HG02973 (cell line): ENCODE results near the gene FLNB.
A peak's percentile ranks its signal among the peaks of the same experiment; 100 is the strongest.
"Not testable (repeated sequence)": the region's sequence is repeated elsewhere in the genome, so short reads cannot be mapped to it uniquely, and the experiment has no call there.

Source experiments
- ATAC-seq: cut with Tn5 transposase; IDR thresholded peaks from one replicate; pipeline ENCODE4 v1.9.1; 2021; ENCODE audit warnings: moderate library complexity; ENCODE audit not compliant: unreplicated experiment

Gene FLNB

DNA sequence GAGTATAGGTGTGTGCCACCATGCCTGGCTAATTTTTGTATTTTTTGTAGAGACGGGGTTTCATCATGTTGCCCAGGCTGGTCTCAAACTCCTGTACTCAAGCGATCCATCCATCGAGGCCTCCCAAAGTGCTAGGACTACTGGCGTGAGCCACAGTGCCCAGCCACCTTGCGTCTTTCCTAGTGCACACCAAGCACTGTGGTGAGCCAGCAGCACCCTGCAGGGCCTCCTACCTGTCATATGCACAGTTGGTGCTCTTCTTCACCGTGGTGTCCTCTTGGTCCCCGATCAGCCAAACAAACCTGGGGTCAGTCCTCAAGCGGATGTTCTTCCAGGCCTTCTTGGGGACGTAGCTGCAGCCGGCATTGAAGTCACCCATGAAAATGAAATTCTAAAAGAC, 189.4 kb downstream of the FLNB start:
- no peak for ATAC-seq

DNA sequence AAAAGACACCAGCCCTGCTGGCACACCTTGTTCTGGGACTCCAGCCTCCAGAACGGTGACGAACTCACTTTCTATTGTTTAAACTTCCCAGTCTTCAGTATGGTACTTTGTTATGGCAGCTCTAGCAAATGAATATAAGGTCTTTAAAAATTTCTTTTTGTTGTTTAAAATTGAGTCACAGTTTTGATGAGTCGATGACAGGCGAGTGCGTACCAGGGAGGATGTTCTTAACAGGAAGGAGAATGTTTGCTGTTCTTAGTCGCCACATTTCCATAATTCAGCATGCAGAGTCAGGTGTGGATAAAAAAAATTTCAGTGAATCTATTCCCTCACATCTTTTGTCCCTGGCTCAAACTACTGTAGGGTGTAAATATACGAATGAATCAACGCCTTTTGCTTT, 190.1 kb downstream of the FLNB start:
- ATAC-seq = no peak

DNA sequence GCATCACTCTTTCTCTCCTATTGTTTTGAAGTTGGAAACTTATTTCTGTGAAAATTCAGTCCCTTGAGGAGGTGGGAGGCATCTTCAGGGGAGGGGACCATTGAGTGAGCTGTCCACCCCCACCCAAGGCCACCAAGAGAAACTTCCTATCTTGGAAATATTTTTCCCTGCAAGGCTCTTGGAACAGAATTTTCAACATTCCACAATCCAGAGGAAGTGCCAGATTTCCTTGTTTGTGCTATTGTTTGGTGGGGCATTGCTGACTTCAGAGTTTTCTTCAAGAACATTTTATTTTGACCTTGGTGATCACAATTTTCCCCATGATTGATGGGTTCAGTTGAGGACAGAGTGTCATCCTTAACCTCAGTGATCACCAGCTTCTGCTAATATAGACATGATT, 190.6 kb downstream of the FLNB start:
- no peak for ATAC-seq

DNA sequence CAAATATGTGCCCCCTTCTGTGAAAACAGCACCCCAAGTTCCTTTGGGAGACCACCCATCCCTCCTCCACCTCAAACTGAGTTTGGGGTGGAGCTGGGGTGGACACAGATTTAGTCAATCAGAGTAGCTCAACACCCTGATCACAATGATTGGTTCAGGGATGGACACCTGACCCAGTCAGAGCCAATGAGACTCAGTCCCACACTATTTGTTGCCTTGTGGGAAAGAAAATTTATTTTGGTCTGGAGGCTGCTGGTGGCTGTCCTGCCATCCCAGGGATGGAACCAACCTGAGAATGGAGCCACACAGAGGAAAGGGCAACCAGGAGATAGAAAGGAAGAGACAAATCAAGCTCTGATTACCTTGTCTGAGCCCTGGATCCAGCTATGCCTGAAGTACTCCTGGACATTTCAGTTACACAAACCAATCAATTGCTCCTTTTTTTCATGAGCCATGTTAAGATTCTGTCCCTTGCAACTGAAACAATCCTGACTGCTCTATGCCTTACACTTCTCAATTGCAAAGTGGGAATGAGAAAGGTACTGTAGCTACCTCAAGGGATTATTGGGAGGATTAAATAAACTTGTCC, 192.0 kb downstream of the FLNB start:
- ATAC-seq = no peak

DNA sequence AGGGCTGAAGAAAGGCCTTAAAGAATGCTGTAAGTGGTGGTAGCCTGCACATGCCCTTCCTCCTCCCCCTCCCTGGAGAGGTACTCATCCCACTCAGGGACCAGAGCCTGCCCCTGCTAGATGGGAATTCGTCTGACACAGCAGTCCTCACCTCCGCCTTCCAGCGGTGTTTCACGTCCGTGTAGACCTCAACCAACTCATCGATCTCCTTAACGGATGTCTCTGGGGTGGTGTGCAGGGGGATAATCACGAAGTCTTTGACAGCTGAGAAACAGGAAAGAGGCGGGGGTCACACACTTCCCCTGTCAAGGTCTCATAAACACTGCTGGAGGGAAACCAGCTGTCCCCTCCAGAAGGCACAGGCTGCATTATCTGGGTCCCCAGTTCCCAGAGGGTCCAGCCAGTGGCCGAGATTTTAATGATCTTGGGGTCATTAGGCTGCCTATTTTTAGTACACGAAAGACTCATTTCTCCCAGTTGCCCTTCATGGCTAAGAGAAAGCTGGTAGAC, 192.7 kb downstream of the FLNB start:
- no peak for ATAC-seq

DNA sequence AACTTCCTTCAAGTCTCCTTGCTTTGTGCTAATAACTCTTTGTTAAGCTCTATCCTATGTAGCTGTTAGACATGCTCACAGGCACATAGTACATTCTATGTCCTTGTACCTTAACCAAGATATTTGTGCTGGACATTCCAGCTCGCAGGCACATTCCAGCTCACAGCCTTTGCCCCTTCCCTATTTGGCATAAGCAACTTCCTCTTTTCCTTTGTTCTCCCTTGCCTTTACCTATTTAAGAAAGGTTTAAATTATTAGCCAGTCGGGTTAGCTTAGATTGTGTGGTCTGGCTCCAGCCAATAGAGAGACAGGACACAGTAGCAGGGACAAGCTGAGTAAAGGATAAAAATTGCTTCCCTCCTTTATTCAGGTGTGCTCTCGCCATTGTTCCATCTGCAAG, 193.2 kb downstream of the FLNB start:
- ATAC-seq = not testable (repeated sequence)

DNA sequence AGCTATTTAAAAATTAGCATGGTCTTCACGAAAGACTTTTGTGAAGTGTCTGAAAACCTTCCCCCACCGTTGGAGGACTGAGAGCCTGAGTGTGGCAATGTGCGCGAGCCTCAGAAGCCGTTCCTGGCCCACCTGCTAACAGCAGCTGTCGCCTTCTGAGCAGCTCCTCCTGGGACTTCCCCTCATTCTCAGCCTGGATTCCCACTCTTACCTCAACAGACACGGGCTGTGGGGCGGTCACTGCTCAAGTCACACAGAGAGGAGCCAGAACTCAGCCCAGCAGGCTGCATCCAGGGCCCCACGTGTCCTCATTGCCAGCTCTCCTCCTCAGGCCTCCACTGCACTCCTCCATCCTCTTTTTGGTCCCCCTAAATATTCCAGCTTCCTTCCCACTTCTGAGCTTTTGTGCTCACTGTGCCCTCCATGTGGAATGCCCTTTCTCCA, 194.7 kb downstream of the FLNB start:
- ATAC-seq = no peak

DNA sequence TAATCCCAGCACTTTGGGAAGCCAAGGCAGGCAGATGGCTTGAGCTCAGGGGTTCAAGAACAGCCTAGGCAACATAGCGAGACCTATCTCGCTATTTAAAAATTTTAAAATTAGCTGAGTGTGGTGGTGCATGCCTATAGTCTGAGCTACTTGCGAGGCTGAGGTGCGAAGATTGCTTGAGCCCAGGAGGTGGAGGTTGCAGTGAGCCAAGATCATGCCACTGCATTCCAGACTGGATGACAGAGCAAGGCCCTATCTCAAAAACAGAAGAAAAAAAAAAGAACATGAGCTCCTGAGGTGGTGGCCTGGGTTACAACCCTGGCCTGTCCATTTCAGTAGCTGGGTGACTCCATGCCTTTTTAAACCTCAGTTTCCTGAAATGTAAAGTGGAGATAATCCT, 195.3 kb downstream of the FLNB start:
- ATAC-seq = no peak

DNA sequence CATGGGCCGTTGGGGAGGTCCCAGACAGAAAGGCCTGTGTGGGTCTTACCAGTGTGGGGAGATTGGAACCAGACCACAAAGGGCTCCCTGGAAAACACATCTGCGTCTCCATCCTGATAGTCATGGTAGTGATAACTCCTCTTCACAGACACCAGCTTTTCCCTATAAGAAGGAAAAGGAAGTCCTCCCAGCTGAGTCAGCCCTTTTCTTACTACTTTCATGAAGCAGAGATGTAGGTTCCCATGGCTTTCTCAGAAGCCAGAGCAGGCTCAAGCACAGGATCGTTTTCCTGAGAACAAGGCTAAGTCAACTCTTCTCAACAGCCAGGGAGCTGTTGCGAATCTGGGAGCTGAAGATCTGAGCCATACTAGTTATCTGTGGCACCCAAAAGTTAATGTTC, 196.5 kb downstream of the FLNB start:
- ATAC-seq = no peak

DNA sequence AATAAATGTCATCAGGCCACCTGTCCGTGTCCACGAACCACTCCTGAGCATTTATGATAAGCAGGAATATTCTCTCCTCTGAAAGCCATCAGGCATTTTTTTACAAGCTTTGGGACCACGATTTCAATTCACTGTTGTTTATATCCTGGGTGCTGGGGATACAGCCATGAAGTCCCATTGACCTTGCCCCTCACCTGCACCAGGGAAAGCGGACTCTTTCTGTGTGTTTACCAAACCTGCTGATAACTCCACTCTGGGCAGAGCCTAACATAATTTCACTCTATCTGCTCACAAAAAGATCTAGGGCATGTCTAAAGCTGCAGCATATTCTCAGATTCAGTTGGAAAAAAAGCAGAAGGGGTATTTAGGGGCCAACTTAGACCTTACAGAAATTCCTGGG, 197.8 kb downstream of the FLNB start:
- ATAC-seq = no peak

DNA sequence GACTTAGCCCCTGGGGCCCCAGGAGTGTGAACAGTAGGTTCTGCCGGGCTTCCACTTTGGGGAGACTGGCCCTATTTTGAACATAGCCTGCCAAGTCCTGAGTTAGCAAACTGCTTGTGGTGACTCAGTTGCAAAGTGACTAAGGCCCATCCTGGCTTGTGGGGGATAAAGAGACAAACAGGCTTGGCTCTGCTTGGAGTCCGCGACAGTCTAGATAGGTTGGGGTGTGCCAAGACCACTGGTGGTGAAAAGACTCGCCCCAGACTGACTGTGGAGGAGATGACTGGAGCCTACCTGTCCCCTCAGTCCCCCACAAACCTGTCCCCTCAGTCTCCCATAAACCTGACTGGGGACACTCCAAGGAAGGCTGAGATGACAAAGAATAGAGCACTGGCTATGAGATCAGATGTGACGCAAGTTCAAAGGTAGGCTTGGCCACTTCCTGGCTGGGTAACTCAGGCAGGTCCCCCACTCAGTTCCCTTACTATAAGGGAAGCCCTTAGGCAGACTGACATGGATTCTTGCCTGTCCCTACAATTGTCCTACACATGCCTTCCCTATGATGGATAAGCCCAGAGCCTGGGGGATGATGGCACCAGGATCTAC, 198.3 kb downstream of the FLNB start:
- ATAC-seq = no peak

DNA sequence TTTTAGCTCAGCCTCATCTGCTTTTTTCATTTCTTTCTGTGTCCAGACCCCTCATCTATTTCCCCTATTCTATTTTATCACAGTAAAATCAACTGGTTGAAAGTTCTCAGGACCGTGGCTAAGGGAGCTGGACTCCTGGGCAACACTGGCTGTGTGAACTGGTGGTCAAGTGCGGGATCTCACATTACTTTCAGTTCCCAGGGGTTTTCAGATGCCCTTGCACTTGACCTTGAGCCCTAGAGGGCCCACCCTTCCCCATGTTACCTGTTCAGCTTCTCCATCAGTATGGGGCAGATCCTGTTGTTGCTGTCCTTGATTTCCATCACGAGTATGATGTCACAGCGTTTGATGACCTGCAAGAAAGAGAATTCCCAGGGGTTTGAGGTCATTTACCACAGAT, 199.7 kb downstream of the FLNB start:
- ATAC-seq = no peak

DNA sequence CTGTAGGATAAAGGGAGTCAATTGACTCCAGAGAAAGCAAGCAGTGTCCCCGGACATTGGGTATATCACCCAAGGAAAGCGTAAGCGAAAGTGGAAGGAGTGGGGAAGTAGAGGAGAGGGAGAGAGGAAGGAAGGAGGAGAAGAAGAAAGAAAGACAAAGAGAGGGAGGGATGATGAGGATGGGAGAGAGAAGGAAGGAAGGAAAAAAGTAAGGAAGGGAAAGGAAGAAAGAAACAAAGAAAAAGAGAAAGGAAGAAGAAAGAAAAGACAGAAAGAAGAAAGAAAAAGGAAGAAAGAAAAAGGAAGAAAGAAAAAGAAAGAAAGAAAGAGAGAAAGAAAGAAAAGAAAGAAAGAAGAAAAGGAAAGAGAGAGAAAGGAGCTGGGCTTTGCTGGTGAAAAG, 201.7 kb downstream of the FLNB start:
- ATAC-seq = no peak

DNA sequence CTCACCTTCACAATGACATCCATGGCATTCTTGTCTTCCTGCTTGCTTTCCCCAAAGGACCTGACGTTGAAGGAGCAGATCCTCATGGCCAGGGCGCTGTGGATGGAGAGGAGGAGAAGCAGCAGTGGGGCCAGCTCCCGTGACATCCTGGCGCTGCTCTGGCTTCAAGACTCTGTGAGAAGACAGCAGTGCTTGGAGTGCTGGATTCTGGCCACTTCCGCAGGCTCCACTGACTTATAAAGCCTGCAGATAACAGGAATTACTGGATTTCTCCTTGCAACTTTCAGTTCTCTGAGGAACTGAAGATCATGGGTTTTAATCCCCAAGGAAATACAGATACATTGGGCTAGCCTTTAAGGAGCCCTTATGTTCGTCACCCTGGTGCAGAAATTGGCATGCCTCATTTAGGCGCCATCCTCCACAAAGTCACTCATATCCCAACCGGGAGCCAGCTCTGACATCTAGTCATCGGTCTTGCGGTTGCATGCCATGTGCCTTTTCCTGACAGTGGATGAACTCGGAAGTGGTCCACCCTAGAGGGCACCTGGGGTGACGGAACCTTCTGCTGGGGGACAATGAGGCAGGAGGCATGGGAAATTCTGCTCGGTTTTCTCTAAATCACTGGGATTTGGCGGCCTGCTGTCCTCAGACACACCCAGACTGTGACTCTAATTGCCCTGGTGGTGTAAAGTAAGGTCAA, 202.7 kb downstream of the FLNB start, which contains the start of gene DNASE1L3:
Gene DNASE1L3 (minus strand): TSS at position 212 of the 700 bp plus-strand sequence. CDS start 66 bp downstream, at position 146.
- ATAC-seq = no peak

DNA sequence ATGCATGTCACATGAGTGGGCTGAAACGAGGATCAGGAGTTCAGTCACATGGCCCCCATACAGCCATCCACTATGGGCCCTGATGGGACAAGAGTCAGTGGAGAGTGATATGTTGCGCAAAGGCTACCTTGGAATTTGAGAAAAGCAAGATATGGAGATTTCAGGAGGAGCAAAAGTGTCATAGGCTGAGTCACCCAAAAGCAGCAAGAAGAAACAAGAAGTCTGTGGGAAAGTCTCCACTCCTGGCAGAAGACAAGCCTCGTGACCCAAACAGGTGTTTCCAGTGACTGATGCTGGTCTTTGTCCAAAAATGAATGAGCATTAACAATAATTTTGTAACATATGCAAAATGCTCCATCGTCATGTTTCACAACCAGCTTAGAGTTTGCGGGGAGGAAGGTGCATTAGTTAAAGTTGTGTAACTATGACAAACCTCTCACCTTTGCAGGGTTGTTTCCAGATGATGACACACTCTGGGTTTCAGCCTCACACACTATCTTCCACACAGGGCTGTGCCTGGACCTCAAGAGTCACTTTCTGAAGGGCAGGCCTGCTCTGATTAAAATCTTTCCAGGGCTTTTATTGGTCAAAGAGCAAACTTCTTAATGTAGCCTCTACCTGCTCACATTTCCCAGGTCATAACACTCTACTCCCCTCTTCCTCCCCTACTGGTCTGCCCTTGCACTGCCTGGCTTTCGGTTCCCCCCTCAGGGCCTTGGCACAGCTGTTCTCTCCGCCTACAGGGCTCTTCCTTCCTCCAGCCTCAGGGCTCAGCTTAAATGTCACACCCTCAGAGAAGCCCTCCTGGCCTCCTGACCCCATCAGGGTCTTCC, 206.5 kb downstream of the FLNB start:
- peak; percentile 86 for ATAC-seq

DNA sequence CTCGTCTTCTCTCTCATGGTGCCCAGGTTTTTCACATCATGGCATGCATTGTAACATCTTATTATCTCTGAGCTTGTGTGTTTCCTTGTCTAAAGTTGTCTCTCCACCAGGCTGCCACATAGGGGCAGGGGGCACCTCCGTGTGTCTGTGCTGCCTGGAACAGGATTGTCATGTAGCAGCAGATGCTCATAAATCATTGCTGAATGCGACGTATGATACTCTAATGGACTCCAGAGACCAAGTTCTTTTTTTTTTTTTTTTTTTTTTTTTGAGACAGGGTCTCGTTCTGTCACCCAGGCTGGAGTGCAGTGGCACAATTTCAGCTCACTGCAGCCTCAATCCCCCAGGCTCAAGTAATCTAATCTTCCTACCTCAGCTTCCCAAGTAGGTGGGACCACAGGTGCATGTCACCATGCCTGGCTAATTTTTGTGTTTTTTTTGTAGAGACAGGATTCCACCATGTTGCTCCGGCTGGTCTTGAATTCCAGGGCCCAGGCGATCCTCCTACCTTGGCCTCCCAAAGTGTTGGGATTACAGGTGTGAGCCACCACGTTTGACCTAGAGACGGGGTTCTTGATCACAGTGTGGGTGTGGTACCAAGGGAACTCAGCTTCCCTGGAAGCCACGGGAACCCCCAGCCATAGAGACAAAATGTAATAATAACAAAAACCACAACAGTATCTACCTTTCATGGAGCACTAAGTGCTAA, 207.2 kb downstream of the FLNB start:
- peak; percentile 2 for ATAC-seq

DNA sequence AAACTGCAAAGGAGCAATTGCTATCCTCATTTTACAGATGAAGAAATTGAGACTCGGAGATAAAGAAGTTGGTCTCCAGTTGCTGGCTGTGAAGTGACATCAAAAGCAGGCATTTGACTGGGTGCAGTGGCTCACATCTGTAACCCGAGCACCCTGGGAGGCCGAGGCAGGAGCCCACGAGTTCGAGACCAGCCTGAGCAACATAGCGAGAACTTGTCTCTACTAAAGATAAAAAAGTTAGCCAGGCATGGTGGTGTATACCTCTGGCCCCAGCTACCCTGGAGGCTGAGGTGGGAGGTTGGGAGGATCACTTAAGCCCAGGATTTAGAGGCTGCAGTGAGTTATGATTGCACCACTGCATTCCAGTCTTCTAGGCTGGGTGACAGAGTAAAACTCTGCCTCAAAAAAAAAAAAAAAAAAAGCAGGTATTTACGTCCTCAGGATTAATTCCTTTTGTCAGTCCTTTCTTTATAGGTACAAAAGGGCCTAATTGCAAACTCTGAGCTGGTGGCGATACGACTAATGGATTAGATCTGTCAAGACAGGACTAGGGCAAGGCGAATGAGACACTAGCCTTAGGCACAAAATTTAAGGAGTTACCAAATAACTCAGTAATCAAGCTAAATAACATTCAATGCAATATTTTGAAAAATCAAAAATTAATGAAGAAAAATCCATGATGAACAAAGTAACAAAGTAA, 208.4 kb downstream of the FLNB start:
- ATAC-seq = no peak

DNA sequence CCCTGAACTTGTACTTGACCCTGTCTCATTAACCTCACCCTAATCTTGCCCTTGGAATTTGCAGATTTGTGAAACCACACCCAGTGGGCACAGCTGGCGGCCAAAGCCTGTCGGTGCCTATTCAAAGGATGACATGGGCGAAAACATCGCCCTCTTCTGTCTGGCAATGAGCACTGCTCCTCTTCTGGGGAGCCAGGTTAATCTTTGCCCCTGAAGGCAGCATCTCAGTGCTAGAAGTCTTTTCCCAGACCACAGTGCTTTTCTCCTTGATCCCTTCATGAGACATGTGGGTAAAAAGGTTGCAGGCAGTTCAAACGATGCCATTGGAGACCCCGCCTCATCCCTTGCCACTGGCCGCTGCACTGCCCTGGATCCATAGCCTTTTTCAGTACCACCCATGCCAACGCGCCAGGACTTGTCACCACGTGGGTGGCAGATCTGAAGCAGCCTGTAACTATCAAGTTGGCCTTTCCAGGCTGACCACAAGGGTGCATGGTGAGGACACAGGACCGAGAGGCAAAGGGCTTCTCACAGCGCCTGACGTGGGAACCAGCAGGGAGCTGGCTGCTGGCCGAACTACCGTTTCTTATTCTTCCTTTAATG, 209.1 kb downstream of the FLNB start:
- ATAC-seq = peak; percentile 23

DNA sequence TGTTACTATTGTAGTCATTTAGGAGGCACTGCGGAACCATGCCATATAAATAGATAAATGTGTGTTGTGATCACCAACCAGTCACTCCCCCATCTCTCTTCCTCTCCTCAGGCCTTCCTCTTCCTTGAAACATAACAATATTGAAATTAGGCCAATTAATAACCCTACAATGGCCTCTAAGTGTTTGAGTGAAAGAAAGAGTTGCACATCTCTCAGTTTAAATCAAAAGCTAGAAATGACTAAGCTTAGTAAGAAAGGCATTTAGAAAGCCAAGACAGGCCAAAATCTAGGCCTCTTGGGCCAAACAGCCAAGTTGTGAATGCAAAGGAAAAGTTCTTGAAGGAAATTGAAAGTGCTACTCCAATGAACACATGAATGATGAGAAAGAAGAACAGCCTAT, 210.7 kb downstream of the FLNB start:
- no peak for ATAC-seq
